ENCODE data around the gene RCAN1.

Gene RCAN1

GRCh38 chr21:34536311-34536710 lies 78.6 kb downstream of the RCAN1 start:
- DNase-seq = no peak

- DNase-seq = no peak
Observed at GRCh38 chr21:34535886-34536285, 79.0 kb downstream of the RCAN1 start.

DNA sequence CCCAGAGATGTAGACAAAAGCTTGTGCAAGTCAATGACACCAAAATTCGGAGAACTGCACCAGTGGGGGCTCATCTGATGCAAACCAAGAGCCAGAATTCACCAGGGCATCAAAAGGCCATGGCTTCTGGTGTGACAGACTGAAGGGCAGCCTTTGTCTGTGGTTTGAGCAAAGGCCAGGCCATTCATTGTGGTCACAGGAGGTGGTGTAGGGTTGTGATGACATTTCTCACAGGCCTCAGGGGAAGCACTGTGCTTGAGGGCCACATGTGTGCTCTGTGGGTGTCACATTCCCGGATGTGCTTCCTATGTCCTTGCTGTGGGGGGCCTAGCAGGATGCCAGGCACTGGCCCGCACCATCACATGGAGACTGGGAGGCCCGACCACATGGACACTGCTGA lies 80.4 kb downstream of the RCAN1 start:
- no peak for DNase-seq

DNA sequence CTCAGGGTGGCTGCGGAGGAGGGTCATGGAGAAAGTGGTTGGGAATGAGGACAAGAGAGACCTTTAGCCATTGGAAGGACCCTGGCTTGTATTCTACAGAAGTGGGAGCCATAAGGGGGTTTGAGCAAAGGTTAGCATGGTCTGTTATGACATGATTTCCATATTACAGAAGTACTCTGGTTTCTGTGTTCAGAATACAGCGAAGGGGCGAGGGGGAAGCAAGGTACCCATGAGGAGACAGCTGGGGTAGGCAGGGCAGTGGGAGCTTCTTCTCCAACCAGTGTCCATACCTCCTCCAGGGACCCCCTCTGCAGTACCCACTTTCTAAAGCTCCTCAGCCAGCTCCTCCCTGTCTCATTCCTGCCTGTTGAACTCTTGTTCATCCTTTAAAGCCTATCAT lies 81.0 kb downstream of the RCAN1 start:
- no peak for DNase-seq

DNA sequence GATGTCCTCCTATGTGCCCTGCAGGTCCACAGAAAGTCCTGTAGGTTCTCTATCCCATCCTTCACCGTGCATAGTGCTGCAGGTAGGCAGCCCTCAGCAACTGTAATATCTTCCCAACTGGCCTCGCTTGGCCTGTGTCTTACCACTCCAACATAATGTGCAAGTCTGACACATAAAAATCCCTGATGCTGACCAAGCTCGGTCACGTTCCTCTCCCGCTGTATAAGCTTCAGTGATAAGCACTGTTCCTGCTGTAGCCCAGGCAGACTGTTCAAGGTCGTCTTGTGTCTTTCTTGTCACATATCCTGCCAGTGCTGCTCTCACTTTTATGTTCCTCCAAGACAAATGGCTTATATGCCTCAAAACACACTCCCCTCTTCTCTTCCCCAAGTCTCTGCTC lies 83.5 kb downstream of the RCAN1 start:
- DNase-seq = no peak

GRCh38 chr21:34530261-34530660 lies 84.7 kb downstream of the RCAN1 start:
- DNase-seq = no peak

DNA sequence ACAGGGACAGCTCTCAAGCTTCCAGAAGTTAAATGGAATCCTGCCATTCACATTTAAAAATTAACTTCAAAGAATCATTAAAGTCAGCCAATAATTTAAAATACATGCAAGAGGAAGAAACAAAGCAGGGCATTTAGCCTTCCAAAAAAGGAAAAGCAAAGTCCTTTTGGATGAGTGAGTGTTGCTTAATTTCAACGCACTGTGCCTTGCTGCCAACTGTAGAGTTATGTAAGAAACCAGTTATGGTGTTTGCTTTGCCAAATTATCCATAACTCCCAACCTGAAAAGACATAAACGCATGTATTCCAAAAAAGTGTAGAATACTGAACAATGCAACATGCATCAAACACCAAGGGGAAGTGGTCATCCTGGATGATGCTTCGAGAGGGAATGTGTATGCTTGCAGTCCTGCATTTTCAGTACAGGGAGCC lies 86.8 kb downstream of the RCAN1 start:
- DNase-seq = no peak

- no peak for DNase-seq
Observed at GRCh38 chr21:34526618-34527290, 88.2 kb downstream of the RCAN1 start.

DNA sequence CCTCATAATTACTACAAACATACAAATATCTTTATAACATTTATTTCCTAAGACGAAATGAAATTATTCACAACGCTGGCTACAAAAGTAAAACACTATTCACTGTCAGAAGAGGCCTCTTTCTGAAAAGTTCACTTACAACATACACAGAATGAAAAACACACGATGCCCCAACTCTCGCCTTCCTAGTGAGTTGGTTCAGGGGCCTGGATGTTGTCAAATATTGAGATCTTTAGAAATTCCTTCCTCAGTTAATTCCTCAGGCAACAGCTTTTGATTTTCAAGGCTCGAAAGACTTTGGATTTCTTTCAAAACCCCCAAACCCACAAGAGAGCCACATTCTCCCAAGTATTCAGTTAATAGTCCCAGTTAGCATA lies 88.7 kb downstream of the RCAN1 start:
- DNase-seq = no peak

DNA sequence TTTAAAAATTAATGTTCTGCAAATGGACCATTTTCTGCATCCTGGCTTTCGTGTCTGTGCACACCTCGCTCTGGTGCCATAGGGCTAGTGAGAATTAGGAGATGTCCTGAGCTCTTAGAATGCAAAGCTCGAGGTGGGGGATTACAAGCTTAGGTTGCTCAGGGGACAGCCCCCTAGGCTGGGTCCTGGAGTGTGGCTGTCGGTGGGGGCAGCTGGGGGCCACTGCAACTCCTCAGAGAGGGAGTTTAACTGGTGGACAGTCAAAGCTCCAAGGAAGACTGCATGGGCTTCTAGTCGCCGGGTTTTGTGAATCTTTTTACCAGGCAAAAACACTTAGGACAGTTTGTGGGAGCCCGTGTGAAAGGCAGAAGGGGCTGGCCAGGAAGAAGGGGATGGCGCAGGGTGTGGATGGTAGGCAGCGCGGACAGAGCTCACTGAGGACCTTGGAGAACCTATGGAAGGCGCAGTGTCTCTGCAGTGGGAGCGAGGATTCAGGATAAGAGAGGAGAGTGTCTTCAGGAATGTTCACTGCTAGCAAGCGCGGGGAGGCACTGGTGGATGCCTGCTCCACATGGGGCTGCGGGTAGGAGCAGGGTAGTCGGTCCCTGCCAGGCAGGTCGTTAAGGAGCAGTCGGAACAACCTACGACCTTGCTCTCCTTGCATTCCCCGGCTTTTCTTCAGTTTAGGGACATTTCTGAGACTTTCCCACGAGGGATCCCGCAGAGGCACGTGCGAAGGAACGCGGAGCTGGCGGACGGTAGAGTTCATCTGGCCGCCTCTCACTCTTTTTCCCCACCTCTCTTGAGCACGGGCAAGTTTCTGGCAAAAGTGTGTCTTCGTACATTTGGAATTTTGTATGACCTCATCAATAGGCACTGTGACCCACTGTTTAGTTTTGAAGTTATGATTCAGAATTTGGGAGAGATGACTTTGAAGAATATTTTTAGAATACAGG lies 90.0 kb downstream of the RCAN1 start:
- no peak for DNase-seq

- no peak for DNase-seq
Observed at GRCh38 chr21:34523019-34523555, 91.8 kb downstream of the RCAN1 start.

GRCh38 chr21:34522284-34522683 lies 92.6 kb downstream of the RCAN1 start:
- DNase-seq = no peak

- no peak for DNase-seq
Observed at GRCh38 chr21:34521561-34521960, 93.4 kb downstream of the RCAN1 start.

GRCh38 chr21:34520764-34521508 lies 94.0 kb downstream of the RCAN1 start:
- DNase-seq = no peak

DNA sequence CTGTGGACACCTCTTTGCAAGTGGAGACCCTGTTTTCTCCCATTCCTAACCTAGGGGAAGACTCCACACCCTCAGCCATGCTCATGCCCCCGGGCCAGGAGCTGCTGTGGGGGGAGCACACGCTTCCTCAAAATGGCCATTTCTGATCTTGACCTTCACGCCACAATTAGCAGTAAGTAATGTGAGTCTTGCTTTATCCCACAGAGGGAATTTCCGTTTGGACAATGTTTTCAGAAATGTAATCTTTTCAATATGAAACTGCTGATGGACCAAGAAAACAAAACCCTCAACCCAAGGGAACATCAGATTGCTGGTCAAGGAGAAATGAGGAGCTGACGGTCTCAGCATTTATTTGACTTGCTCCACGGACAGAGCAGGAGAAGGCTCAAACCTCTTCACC lies 94.6 kb downstream of the RCAN1 start:
- DNase-seq = no peak

DNA sequence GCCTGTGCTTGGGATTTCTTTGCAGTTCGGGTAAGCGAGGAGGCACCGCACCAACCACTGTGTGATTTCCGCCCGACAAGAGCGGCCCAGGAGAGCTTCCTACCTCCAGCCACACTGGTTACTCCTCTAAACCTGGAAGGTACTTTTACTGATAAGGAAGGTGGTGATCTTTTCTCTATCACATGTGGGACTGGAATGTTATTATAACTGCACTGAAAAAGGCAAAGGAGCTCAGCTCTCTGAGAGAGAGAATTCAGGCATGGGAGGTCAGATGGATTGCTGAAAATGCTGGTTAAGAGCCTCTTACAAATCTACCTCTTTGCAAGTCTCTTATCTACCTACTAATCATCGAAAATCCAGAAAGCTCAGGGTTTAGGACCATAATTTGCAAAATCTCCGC lies 95.2 kb downstream of the RCAN1 start:
- no peak for DNase-seq

GRCh38 chr21:34519016-34519415 lies 95.9 kb downstream of the RCAN1 start:
- no peak for DNase-seq

- no peak for DNase-seq
Observed at GRCh38 chr21:34518301-34518700, 96.6 kb downstream of the RCAN1 start.

DNA sequence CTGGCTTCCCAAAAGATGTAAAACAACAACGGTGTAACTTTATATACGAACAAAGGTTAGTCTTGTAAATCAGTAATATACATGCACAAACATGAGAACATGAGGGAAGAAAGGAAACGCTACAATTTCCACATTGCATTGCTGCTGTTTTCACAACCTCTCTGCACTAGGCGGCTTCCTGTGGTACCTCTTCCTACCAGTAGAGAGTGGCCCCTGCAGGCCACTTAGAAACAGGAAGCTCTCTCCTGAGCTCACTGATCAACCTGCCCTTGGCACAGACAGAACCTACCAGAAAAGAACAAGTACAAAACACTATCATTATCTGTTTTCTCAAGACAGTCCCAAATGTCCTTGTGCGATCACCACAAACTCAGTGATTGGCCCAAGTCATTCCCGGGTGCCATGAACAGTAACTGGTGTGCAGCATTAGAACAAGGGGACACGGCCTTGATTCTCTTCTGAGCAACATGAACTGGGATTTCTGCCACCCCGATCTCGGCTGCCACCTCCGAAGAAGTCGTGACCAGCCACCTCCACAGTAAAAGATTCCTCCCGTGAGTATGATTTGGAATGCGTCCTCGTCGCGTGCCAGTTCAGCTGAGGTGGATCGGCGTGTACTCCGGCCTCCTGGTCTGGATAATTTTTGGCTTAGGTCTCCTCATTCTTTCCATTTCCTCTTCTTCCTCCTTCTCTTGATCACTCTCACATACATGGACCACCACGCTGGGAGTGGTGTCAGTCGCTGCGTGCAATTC lies 97.2 kb downstream of the RCAN1 start:
- no peak for DNase-seq

GRCh38 chr21:34517039-34517438 lies 97.9 kb downstream of the RCAN1 start:
- DNase-seq = no peak

DNA sequence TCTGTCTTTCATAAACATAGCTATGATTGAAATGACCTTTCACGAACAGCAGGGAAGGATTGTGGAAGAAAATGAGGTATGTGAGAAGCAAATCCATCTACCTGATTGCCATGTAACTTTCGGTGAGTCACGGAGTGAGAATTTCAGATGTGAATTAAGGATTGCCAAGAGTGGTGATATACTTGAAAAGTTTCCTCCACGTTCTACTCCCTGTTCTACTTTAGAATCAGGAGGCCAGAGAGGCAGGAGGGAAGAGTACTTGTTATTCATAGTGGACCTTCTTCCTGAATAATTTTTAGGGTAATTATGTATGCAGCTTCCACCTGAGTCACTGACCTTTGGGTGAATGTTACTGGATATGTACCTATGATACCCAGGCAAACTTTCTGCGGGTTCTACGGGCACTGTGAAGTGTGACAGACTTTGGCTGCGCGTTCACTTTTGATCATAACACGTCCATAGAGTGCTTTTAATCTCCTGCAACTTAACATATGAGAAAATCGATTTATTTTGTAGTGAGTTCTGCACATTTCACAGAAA lies 100.3 kb downstream of the RCAN1 start:
- DNase-seq = no peak

GRCh38 chr21:34513129-34513675 lies 101.7 kb downstream of the RCAN1 start:
- no peak for DNase-seq
